HepG2 (cell line): ENCODE results near the gene PALMD. TPM values are rescaled to one million over a fixed set of nuclear protein-coding genes. Genes with fewer than 3 reads are reported as not detected.
A peak's percentile ranks its signal among the peaks of the same experiment; 100 is the strongest.

Source experiments
- AGO2 ChIP-seq: fragments of 200-400 bp; formaldehyde crosslinking; optimal IDR thresholded peaks from 2 replicates; pipeline ENCODE3; 2017; ENCODE audit warnings: mild to moderate bottlenecking, low read depth, low read length, moderate library complexity
- CBX5 ChIP-seq: sonication (generic); formaldehyde crosslinking; IDR thresholded peaks from 2 replicates; pipeline ENCODE4 v1.4.0; 2020; ENCODE audit warnings: missing genetic modification reagents, borderline replicate concordance
- CEBPB ChIP-seq: IDR thresholded peaks from 2 replicates; pipeline ENCODE4 v1.6.1; 2011; ENCODE audit warnings: low read depth, low read length, improper control_type of control experiment, borderline replicate concordance
- CHD2 ChIP-seq: IDR thresholded peaks from 2 replicates; pipeline ENCODE4 v1.6.1; 2011; ENCODE audit warnings: low read depth, low read length, improper control_type of control experiment
- HNF4A ChIP-seq: sonication (generic); formaldehyde crosslinking; IDR thresholded peaks from 2 replicates; pipeline ENCODE4 v1.4.0; 2020; ENCODE audit warnings: missing genetic modification reagents
- MED8 ChIP-seq: sonication (generic); formaldehyde crosslinking; IDR thresholded peaks from 2 replicates; pipeline ENCODE4 v1.8.1; 2023; ENCODE audit warnings: mild to moderate bottlenecking, missing genetic modification reagents; ENCODE audit not compliant: insufficient replicate concordance
- PPARG ChIP-seq: conservative IDR thresholded peaks from 2 replicates; pipeline ENCODE4 v1.6.1; 2016; ENCODE audit warnings: missing biosample characterization, missing genetic modification reagents
- RFX3 ChIP-seq: IDR thresholded peaks from 2 replicates; pipeline ENCODE4 v1.6.1; 2016; ENCODE audit warnings: missing biosample characterization, missing genetic modification reagents
- SMARCC2 ChIP-seq: fragments of 450-650 bp; IDR thresholded peaks from 2 replicates; pipeline ENCODE4 v1.6.1; 2017; ENCODE audit warnings: antibody characterized with exemption, mild to moderate bottlenecking
- SYNCRIP ChIP-seq: fragments of 200-400 bp; formaldehyde crosslinking; IDR thresholded peaks from 2 replicates; pipeline ENCODE4 v1.6.1; 2018; ENCODE audit warnings: mild to moderate bottlenecking, low read depth, low read length; ENCODE audit not compliant: insufficient read depth
- ZBTB20 ChIP-seq: sonication (generic); formaldehyde crosslinking; IDR thresholded peaks from 2 replicates; pipeline ENCODE4 v1.8.1; 2023; ENCODE audit warnings: missing genetic modification reagents, low read depth, mild to moderate bottlenecking, borderline replicate concordance
- ZBTB33 ChIP-seq: sonication (generic); formaldehyde crosslinking; IDR thresholded peaks from 2 replicates; pipeline ENCODE4 v1.4.0; 2020; ENCODE audit warnings: missing genetic modification reagents
- ZMYM2 ChIP-seq: sonication (generic); formaldehyde crosslinking; IDR thresholded peaks from 2 replicates; pipeline ENCODE4 v1.8.0; 2022; ENCODE audit warnings: mild to moderate bottlenecking, missing genetic modification reagents
- ZNF335 ChIP-seq: sonication (generic); formaldehyde crosslinking; IDR thresholded peaks from 2 replicates; pipeline ENCODE4 v1.4.0; 2020; ENCODE audit warnings: missing genetic modification reagents
- ZNF350 ChIP-seq: sonication (generic); formaldehyde crosslinking; IDR thresholded peaks from 2 replicates; pipeline ENCODE4 v1.4.0; 2020; ENCODE audit warnings: mild to moderate bottlenecking, low read depth, missing genetic modification reagents, borderline replicate concordance
- ZNF530 ChIP-seq: sonication (generic); formaldehyde crosslinking; IDR thresholded peaks from 2 replicates; pipeline ENCODE4 v1.5.0; 2020; ENCODE audit warnings: low read depth, mild to moderate bottlenecking, missing genetic modification reagents
- ZNF546 ChIP-seq: sonication (generic); formaldehyde crosslinking; conservative IDR thresholded peaks from 2 replicates; pipeline ENCODE4 v1.8.1; 2023; ENCODE audit warnings: mild to moderate bottlenecking, missing genetic modification reagents
- ZNF564 ChIP-seq: sonication (generic); formaldehyde crosslinking; IDR thresholded peaks from 2 replicates; pipeline ENCODE4 v1.8.1; 2023; ENCODE audit warnings: mild to moderate bottlenecking, missing genetic modification reagents
- ZNF629 ChIP-seq: sonication (generic); formaldehyde crosslinking; conservative IDR thresholded peaks from 2 replicates; pipeline ENCODE4 v1.5.0; 2020; ENCODE audit warnings: missing genetic modification reagents
- ZNF766 ChIP-seq: sonication (generic); formaldehyde crosslinking; IDR thresholded peaks from 2 replicates; pipeline ENCODE4 v1.5.0; 2020; ENCODE audit warnings: missing genetic modification reagents, borderline replicate concordance
- ZSCAN25 ChIP-seq: sonication (generic); formaldehyde crosslinking; IDR thresholded peaks from 2 replicates; pipeline ENCODE4 v1.8.0; 2022; ENCODE audit warnings: mild to moderate bottlenecking, missing genetic modification reagents
- polyA plus RNA-seq, 8 experiments: library from polyadenylated mRNA; depleted of rRNA in 3 of 8; stranded (reverse) in 7 of 8; unstranded in 1 of 8; fragments of >200 nt; fragmentation: Illumina TruSeq in 4 of 8; extraction: Trizol in 4 of 8; gene quantifications; 2 replicates each; pipeline versions ENCODE4 v1.2.1 to v1.2.3, GENCODE V29; 2011 to 2016; ENCODE audit warnings: low read depth in 4 of 8, missing spikeins in 1 of 8, mixed read lengths in 1 of 8; ENCODE audit not compliant: insufficient read depth in 1 of 8
- total RNA-seq, 5 experiments: library from RNA; depleted of rRNA; stranded (reverse); fragments of >200 nt; fragmentation: Illumina TruSeq; extraction: Trizol; gene quantifications; 2 replicates each; pipeline ENCODE4 v1.2.3, GENCODE V29; 2016; ENCODE audit warnings: low read depth in 1 of 5
- TF ChIP-seq, protein P1 (sequence below), 2 experiments: sonication (generic) in 1 of 2; formaldehyde crosslinking in 1 of 2; IDR thresholded peaks; 2 replicates each; pipeline versions ENCODE4 v1.6.1 to v1.9.0; 2014 to 2022; ENCODE audit warnings: antibody characterized with exemption in 1 of 2, borderline replicate concordance in 1 of 2, inconsistent platforms in 1 of 2, low read depth in 1 of 2, missing genetic modification reagents in 1 of 2
- TF ChIP-seq, protein P2 (sequence below): sonication (generic); formaldehyde crosslinking; IDR thresholded peaks from 2 replicates; pipeline ENCODE4 v1.9.0; 2021; ENCODE audit warnings: missing genetic modification reagents, mild to moderate bottlenecking, borderline replicate concordance

Gene PALMD
- total and polyA plus RNA-seq, 2 of the 13 experiments (the other 11 are each of a cell fraction or from before 2014, with no cell fraction given) = 5.5 to 31.1 TPM

DNA sequence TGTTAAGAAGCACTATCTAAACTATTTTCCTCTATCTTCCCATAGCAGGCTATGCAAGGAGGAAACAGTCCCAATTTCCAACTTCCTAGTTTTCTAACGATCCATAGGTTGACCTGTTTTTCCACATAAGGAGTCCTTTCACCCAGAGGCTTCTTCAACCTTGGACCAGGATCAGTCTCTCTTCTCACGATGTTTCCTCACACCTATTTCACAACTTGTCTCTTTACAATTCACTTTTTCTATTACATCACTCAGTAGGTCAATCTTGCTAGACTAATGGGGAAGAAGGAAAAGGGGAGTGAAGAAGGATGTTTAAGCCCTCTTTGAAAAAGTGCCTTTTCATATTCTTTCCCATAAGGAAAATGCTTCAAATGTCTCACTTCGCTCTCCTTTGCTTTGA, 15.9 kb downstream of the PALMD start (continued):
- TF ChIP-seq CEBPB (peak; percentile 83), ZNF350 (CRISPR knock-in tag) (no peak), ZNF335 (CRISPR knock-in tag) (no peak), ZNF546 (CRISPR knock-in tag) (no peak), ZNF766 (CRISPR knock-in tag) (no peak), ZNF629 (no peak), SMARCC2 (no peak), CBX5 (CRISPR knock-in tag) (no peak), ZSCAN25 (no peak), HNF4A (CRISPR knock-in tag) (peak; percentile 63), PPARG (CRISPR knock-in tag) (peak; percentile 64; the same call in 1 of the 2 replicates), AGO2 (no peak), SYNCRIP (no peak), MED8 (CRISPR knock-in tag) (no peak), CHD2 (peak; percentile 50; the same call in 1 of the 2 replicates), ZBTB33 (no peak), RFX3 (no peak), ZNF564 (CRISPR knock-in tag) (no peak), ZMYM2 (CRISPR knock-in tag) (no peak), ZNF530 (CRISPR knock-in tag) (no peak), ZBTB20 (CRISPR knock-in tag) (no peak)
- TF ChIP-seq, protein P1, sequence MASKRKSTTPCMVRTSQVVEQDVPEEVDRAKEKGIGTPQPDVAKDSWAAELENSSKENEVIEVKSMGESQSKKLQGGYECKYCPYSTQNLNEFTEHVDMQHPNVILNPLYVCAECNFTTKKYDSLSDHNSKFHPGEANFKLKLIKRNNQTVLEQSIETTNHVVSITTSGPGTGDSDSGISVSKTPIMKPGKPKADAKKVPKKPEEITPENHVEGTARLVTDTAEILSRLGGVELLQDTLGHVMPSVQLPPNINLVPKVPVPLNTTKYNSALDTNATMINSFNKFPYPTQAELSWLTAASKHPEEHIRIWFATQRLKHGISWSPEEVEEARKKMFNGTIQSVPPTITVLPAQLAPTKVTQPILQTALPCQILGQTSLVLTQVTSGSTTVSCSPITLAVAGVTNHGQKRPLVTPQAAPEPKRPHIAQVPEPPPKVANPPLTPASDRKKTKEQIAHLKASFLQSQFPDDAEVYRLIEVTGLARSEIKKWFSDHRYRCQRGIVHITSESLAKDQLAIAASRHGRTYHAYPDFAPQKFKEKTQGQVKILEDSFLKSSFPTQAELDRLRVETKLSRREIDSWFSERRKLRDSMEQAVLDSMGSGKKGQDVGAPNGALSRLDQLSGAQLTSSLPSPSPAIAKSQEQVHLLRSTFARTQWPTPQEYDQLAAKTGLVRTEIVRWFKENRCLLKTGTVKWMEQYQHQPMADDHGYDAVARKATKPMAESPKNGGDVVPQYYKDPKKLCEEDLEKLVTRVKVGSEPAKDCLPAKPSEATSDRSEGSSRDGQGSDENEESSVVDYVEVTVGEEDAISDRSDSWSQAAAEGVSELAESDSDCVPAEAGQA (IDR thresholded peaks at IDR 0.05; ENCODE audit: low read depth) = no peak
- TF ChIP-seq, protein P1 (CRISPR knock-in tag; IDR thresholded peaks at IDR 0.05; ENCODE audit: borderline replicate concordance) = no peak
- TF ChIP-seq, protein P2, sequence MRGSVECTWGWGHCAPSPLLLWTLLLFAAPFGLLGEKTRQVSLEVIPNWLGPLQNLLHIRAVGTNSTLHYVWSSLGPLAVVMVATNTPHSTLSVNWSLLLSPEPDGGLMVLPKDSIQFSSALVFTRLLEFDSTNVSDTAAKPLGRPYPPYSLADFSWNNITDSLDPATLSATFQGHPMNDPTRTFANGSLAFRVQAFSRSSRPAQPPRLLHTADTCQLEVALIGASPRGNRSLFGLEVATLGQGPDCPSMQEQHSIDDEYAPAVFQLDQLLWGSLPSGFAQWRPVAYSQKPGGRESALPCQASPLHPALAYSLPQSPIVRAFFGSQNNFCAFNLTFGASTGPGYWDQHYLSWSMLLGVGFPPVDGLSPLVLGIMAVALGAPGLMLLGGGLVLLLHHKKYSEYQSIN (CRISPR knock-in tag) = no peak
